Measurements from ENCODE around the gene ZDHHC20.

ZDHHC20 gene

DNA sequence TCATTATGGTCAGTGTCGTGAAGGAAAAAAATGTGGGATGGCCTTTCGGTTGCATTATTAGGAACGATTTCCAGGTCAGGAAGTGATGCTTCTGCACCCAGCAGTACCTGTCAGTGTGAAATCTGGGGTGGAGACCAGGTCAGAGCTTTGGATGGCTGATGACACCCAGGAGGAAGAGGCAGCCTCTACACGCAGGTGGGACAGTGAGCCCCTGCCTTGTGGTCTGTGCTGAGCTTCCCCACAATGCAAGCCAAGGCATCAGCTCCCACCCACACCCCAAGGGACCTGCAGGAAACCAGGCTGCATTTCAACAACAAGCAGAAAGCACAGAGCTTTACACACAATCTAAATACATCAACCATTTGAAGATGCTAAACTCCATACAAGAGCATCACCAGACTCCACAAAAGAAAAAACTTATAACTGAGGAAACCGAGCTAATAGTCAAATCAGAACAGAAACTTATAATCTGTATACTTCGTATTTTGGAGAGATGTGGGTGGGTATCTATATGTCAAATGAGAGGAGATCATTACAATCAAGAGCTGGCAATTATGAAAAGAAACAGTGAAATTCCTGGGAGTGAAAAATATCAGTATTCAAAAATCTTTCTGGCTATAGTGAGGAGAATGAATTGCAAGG lies 130.1 kb downstream of the ZDHHC20 start:
- DNase-seq (ENCODE audit: low spot score) (no peak), FAIRE-seq (no peak)

DNA sequence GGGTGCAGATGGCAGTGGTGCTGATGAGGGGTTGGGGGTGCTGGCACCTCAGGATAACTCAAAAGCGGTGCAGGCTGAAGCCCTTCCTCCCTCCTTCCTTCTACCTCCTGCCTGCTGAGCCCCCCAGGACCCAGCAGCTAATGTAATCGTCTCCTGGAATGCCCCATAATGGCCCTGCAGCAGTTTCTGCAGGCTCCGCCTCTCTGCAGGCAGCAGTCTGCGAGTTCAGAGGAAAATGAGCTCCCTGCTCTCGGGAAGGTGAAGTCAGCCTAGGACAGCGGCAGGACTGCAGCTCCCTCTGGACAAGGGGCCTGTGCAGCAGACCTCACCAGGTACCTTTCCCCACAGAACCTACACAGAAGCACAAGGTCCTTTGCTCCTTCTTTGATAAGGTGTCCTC lies 130.9 kb downstream of the ZDHHC20 start:
- no peak for FAIRE-seq
- DNase-seq (ENCODE audit: low spot score) = no peak

DNA sequence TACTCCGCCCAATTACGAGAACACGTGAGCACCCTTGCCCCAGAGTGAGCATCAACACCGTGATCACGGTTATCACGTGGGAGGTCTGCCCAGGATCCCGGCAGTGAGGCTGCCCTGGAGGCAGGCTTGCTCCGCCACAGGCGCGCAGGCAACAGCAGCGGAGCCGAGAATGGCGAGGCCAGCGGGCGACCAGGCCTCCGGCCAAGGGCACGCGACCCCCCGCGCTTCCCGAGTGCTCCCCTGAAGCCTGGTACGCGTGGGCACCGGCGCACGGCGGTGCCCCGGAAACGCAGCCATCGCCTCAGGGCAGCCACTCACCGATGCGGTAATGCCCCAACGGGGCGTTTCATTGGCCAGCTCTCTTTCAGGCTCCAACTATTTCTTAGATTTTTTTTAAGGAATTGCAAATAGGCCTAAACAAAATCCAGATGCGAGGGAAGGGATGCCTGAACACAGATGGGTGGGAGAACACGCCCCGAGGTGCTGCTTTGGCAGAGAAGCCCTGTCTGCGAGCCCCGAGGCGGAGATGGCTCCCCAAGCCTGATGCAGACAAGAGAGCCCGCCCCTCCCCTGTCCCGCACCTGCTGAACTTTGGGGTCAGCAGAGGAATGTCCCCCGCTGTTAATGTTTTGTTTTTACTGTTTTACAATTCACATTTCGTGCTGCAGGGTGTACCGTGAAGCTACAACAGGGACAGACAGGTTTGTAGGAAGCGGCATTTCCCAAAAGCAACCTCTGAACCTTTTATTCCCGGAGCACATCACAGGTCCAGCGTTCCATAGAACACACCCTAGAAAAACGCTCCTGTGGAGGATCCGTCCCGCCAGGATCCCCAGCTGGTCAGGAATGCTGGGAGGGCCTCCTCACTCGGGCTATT lies 132.7 kb downstream of the ZDHHC20 start:
- no peak for DNase-seq (ENCODE audit: low spot score)
- FAIRE-seq = no peak

DNA sequence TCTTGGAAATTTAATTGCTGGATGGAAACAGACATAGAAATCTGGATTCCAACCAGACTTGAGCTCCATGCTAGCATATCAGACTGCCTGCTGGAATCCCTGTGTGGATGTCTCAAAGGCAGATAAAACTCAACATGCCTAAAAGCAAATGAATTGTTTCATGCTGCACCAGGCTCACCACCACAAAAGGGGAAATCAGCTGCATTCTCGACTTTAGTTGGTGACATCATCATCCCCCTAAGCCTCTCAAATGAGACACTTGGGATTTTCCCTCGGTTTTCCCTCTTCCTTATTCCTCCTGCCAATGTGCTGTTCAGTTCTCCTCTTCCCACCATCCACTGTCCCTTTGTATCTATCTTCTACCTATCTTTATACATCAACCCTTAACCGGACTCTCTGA lies 134.3 kb downstream of the ZDHHC20 start:
- no peak for DNase-seq (ENCODE audit: low spot score)
- FAIRE-seq = no peak

DNA sequence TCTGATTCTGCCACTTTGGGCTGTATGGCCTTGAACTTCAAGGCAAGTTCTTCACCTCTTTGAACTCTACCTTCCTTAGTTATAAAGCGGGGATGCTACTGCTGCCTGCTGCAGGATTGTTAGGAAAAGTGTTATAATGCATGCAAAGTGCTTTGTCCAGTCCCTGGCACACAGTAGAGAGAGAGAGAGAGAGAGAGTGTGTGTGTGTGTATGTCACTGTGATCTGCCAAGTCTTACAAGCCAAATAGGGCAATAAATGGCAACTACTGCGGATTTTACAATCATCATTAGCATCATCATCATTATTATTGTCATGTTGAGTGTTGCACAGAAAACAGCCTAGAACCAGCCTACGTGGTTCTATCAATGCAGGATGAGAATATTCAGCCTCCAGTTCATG lies 136.1 kb downstream of the ZDHHC20 start:
- no peak for FAIRE-seq
- DNase-seq (ENCODE audit: low spot score) = no peak
